ENCODE results near the gene GLRB.

GRCh38 chr4:157075401-157075800, 549 bp upstream of the GLRB start:
- TF ChIP-seq CTCF (IDR thresholded peaks at IDR 0.05), result no peak
- TF ChIP-seq EZH2 (IDR thresholded peaks at IDR 0.05), result no peak
